ENCODE data around the gene PEA15. TPM values are rescaled to one million over a fixed set of nuclear protein-coding genes. Genes with fewer than 3 reads are reported as not detected.

The PEA15 gene
- total and polyA plus RNA-seq, 9 of the 15 experiments (the other 6 are each of a cell fraction or from before 2014, with no cell fraction given): 8.2 to 175 (median 35.4) TPM

DNA sequence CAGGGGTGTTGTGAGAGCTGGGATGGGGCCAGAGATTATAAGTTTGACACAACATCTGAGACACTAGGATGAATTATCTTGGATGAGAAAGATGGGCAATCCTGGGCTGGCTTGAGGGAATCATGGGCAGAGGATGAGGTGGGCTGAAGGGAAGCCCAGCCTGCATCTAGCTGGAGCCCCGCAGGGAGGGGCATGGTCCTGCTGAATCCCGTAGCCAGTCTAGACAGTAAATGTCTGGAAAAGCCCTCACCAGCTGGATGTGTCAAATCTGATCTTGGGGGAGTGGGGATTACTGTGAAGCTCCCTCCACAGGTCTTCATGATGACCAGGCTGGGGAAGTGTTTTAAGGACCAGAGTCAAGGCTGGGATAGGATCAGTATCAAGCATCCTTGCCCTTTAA, 18.5 kb upstream of the PEA15 start:
- Histone ChIP-seq H3K79me2 (ENCODE audit: control insufficient read depth, insufficient read depth, low read length) (no peaks in the 10 kb centered on the region), H3K36me3 (ENCODE audit: control insufficient read depth, insufficient read depth, low read length) (no peaks in the 10 kb centered on the region), H3K27me3 (ENCODE audit: control insufficient read depth in 2 of 2, insufficient read depth in 2 of 2, low read length in 2 of 2) (peaks cover 30 to 54% of the 10 kb centered on the region in 2 experiments), H3K9me1 (ENCODE audit: control insufficient read depth, insufficient read depth, low read length) (no peaks in the 10 kb centered on the region), H2AFZ (ENCODE audit: low read depth, low read length) (no peak overlapping the region), H3K9me3 (replicated peaks; ENCODE audit: control insufficient read depth, insufficient read depth, low read depth, low read length) (no peaks in the 10 kb centered on the region), H3K4me1 (replicated peaks in 1 of 2; ENCODE audit: control insufficient read depth in 2 of 2, insufficient read depth in 2 of 2, low read length in 2 of 2) (no peaks in the 10 kb centered on the region), H3K9ac (ENCODE audit: insufficient read depth in 1 of 2, low read depth in 2 of 2, low read length in 2 of 2) (no peak overlapping the region), H3K4me2 (ENCODE audit: insufficient read depth, low read length) (no peak overlapping the region), H3K27ac (ENCODE audit: extremely low read depth, low read depth, low read length) (no peak overlapping the region), H4K20me1 (replicated peaks; ENCODE audit: control insufficient read depth, insufficient read depth, low read length) (no peaks in the 10 kb centered on the region), H3K4me3 (no peak overlapping the region)
- no peak for DNase-seq (ENCODE audit: extremely low read depth in 1 of 4, low spot score in 3 of 4)
- intact Hi-C loops (cut with micrococcal nuclease) (no loop called here), in situ Hi-C loops (cut with MboI) (no loop called here)
- 4% methylated on average over 2 of the region's 2 CpGs for WGBS (ENCODE audit: insufficient coverage, low coverage, missing lambda C conversion rate)
- no TSS peak for BruUV-seq (replicated peaks)
- FAIRE-seq: no peak
- ChIA-PET CTCF (ENCODE audit: low intra/inter-chr PET ratio) (no interaction called here), POLR2A (interaction anchor here (1.0 kb wide), 1 partner anchor 14 kb away, joined by 4 read pairs; no protein-coding TSS in a partner anchor)
- TF ChIP-seq ZNF75A (CRISPR knock-in tag; IDR thresholded peaks at IDR 0.05): no peak
- ATAC-seq: no peak

DNA sequence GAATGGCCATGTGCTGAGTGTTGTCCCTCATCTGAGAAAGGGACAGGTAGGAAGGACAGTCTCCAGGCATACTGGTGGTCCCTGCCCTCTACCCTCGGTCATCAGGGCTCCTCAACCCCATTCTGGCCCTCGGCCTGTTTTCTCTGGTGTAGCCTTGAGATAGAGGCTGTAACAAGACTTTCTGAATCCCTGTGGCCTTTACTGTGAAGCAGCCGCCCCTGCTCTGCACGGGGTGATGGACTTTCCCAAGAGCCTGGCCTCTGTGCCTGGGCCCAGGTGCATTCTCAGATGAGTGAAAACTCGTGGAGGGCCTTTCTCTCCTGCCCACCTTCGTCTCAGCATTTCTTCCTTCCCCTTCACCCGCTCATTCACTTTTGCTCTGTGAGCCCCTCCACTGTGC, 17.8 kb upstream of the PEA15 start:
- Histone ChIP-seq H2AFZ (ENCODE audit: low read depth, low read length) (no peak overlapping the region), H3K4me1 (replicated peaks in 1 of 2; ENCODE audit: control insufficient read depth in 2 of 2, insufficient read depth in 2 of 2, low read length in 2 of 2) (no peaks in the 10 kb centered on the region), H3K27me3 (ENCODE audit: control insufficient read depth in 2 of 2, insufficient read depth in 2 of 2, low read length in 2 of 2) (peaks cover 27 to 54% of the 10 kb centered on the region in 2 experiments; a peak in 4 of 5 replicates), H3K4me3 (no peak overlapping the region), H3K79me2 (ENCODE audit: control insufficient read depth, insufficient read depth, low read length) (no peaks in the 10 kb centered on the region), H3K4me2 (ENCODE audit: insufficient read depth, low read length) (no peak overlapping the region), H3K9me1 (ENCODE audit: control insufficient read depth, insufficient read depth, low read length) (no peaks in the 10 kb centered on the region), H4K20me1 (replicated peaks; ENCODE audit: control insufficient read depth, insufficient read depth, low read length) (no peaks in the 10 kb centered on the region), H3K9ac (ENCODE audit: insufficient read depth in 1 of 2, low read depth in 2 of 2, low read length in 2 of 2) (no peak overlapping the region), H3K27ac (ENCODE audit: extremely low read depth, low read depth, low read length) (no peak overlapping the region), H3K9me3 (replicated peaks; ENCODE audit: control insufficient read depth, insufficient read depth, low read depth, low read length) (no peaks in the 10 kb centered on the region), H3K36me3 (ENCODE audit: control insufficient read depth, insufficient read depth, low read length) (no peaks in the 10 kb centered on the region)
- intact Hi-C loops (cut with micrococcal nuclease): no loop called here
- TF ChIP-seq CBX5 (IDR thresholded peaks at IDR 0.05; ENCODE audit: borderline replicate concordance, low read depth) (no peak), RBBP5 (IDR thresholded peaks at IDR 0.05; ENCODE audit: borderline replicate concordance, insufficient read depth, low read length, poor library complexity, severe bottlenecking) (no peak)
- TF ChIP-seq, protein P1, sequence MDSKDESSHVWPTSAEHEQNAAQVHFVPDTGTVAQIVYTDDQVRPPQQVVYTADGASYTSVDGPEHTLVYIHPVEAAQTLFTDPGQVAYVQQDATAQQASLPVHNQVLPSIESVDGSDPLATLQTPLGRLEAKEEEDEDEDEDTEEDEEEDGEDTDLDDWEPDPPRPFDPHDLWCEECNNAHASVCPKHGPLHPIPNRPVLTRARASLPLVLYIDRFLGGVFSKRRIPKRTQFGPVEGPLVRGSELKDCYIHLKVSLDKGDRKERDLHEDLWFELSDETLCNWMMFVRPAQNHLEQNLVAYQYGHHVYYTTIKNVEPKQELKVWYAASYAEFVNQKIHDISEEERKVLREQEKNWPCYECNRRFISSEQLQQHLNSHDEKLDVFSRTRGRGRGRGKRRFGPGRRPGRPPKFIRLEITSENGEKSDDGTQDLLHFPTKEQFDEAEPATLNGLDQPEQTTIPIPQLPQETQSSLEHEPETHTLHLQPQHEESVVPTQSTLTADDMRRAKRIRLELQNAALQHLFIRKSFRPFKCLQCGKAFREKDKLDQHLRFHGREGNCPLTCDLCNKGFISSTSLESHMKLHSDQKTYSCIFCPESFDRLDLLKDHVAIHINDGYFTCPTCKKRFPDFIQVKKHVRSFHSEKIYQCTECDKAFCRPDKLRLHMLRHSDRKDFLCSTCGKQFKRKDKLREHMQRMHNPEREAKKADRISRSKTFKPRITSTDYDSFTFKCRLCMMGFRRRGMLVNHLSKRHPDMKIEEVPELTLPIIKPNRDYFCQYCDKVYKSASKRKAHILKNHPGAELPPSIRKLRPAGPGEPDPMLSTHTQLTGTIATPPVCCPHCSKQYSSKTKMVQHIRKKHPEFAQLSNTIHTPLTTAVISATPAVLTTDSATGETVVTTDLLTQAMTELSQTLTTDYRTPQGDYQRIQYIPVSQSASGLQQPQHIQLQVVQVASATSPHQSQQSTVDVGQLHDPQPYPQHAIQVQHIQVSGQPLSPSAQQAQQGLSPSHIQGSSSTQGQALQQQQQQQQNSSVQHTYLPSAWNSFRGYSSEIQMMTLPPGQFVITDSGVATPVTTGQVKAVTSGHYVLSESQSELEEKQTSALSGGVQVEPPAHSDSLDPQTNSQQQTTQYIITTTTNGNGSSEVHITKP (IDR thresholded peaks at IDR 0.05; ENCODE audit: partially characterized antibody): peak; percentile 81
- WGBS (ENCODE audit: insufficient coverage, low coverage, missing lambda C conversion rate): 8% methylated on average over 5 of the region's 7 CpGs
- ChIA-PET POLR2A (interaction anchor here (0.5 kb wide), 1 partner anchor 10 kb away, joined by 4 read pairs; no protein-coding TSS in a partner anchor), CTCF (ENCODE audit: low intra/inter-chr PET ratio) (no interaction called here)
- ATAC-seq: peak; percentile 23; the same call in 2 of the 3 replicates
- no peak for DNase-seq (ENCODE audit: extremely low read depth in 1 of 4, low spot score in 3 of 4)
- BruUV-seq (replicated peaks): no TSS peak
- in situ Hi-C loops (cut with MboI): no loop called here
- FAIRE-seq: no peak
